K562 (cell line): ENCODE data around the gene VAMP8. TPM values are rescaled to one million over a fixed set of nuclear protein-coding genes. Genes with fewer than 3 reads are reported as not detected.

Source experiments
- ATAC-seq: fragments of 200-7000 bp; cut with Tn5 transposase; 3 replicates; pipeline ENCODE4 v1.9.1; 2020; ENCODE audit warnings: moderate library complexity
- BruUV-seq: library from RNA; stranded (reverse); fragments of 400-500 nt; replicated peaks from 2 replicates; lab custom pipeline; 2021; lab: Mats Ljungman, UMichigan
- CTCF ChIA-PET: fragments of 300-600 bp; formaldehyde crosslinking; extraction: SDS; loops from one replicate; lab custom pipeline; 2021; ENCODE audit warnings: low intra/inter-chr PET ratio; lab: Yijun Ruan, JAX
- POLR2A ChIA-PET: fragments of 300-600, 350-650 bp; sonication (Branson Sonifier 250); formaldehyde crosslinking; extraction: SDS; loops from one replicate; lab custom pipeline; 2021; ENCODE audit warnings: antibody characterized with exemption, inconsistent platforms; lab: Yijun Ruan, JAX
- DNase-seq, 4 experiments: peaks; one replicate each; pipeline versions ENCODE4 v3.0.0 to v3.0.0-alpha.2; 2011 to 2018; ENCODE audit warnings: low spot score in 3 of 4, mixed read lengths in 3 of 4; ENCODE audit errors: extremely low read depth in 1 of 4
- FAIRE-seq: peaks from 2 replicates; lab custom pipeline; 2011; peaks lifted over from hg19 to GRCh38; lab: Jason Lieb, UNC
- H2AFZ ChIP-seq: 2 replicates; pipeline ENCODE4 v1.6.0; 2011; ENCODE audit warnings: low read depth, low read length, control low read depth, inconsistent platforms
- H3K27ac ChIP-seq: fragments of 200-600 bp; 3 replicates; pipeline ENCODE4 v1.8.0; 2011; ENCODE audit warnings: low read depth, mild to moderate bottlenecking, control low read depth, inconsistent platforms, low read length, moderate library complexity, mixed read lengths; ENCODE audit errors: extremely low read depth
- H3K27me3 ChIP-seq, 2 experiments: fragments of 300-600 bp in 1 of 2; 2 replicates in 1 of 2; 3 replicates in 1 of 2; pipeline versions ENCODE4 v1.6.0 to v1.8.0; 2011; ENCODE audit warnings: inconsistent platforms in 2 of 2, low read length in 2 of 2, mild to moderate bottlenecking in 1 of 2, mixed read lengths in 1 of 2, moderate library complexity in 1 of 2; ENCODE audit not compliant: control insufficient read depth in 2 of 2, insufficient read depth in 2 of 2
- H3K36me3 ChIP-seq: fragments of 300-600 bp; 3 replicates; pipeline ENCODE4 v1.8.0; 2011; ENCODE audit warnings: mild to moderate bottlenecking, low read length, inconsistent platforms; ENCODE audit not compliant: control insufficient read depth, insufficient read depth
- H3K4me1 ChIP-seq, 2 experiments: fragments of 200-600 bp in 1 of 2; replicated peaks in 1 of 2; 2 replicates in 1 of 2; 3 replicates in 1 of 2; pipeline versions ENCODE4 v1.5.1 to v1.8.0; 2011; ENCODE audit warnings: inconsistent platforms in 2 of 2, low read length in 2 of 2, mild to moderate bottlenecking in 1 of 2, mixed read lengths in 1 of 2, moderate library complexity in 1 of 2; ENCODE audit not compliant: control insufficient read depth in 2 of 2, insufficient read depth in 2 of 2
- H3K4me2 ChIP-seq: 2 replicates; pipeline ENCODE4 v1.6.1; 2011; ENCODE audit warnings: low read length, control low read depth, inconsistent platforms, mixed read lengths; ENCODE audit not compliant: insufficient read depth
- H3K4me3 ChIP-seq: fragments of 200-600 bp; sonication (generic), shearing (Covaris generic); 2 replicates; pipeline ENCODE4 v1.5.1; 2016; ENCODE audit warnings: control low read depth, inconsistent platforms
- H3K79me2 ChIP-seq: fragments of 200-600 bp; 3 replicates; pipeline ENCODE4 v1.8.0; 2011; ENCODE audit warnings: low read length, inconsistent platforms; ENCODE audit not compliant: control insufficient read depth, insufficient read depth
- H3K9ac ChIP-seq, 2 experiments: 2 replicates each; pipeline versions ENCODE4 v1.6.0 to v1.6.1; 2011; ENCODE audit warnings: low read depth in 2 of 2, low read length in 2 of 2, control low read depth in 1 of 2, inconsistent platforms in 1 of 2, mild to moderate bottlenecking in 1 of 2, mixed read lengths in 1 of 2; ENCODE audit not compliant: insufficient read depth in 1 of 2
- H3K9me1 ChIP-seq: one replicate; pipeline ENCODE4 v1.6.0; 2011; ENCODE audit warnings: inconsistent platforms, mild to moderate bottlenecking, low read length, moderate library complexity; ENCODE audit not compliant: control insufficient read depth, insufficient read depth
- H3K9me3 ChIP-seq: replicated peaks from 2 replicates; pipeline ENCODE4 v1.5.1; 2011; ENCODE audit warnings: low read depth, low read length, inconsistent platforms; ENCODE audit not compliant: control insufficient read depth, insufficient read depth
- H4K20me1 ChIP-seq: replicated peaks from 2 replicates; pipeline ENCODE4 v1.6.1; 2011; ENCODE audit warnings: low read length, inconsistent platforms, mixed read lengths; ENCODE audit not compliant: control insufficient read depth, insufficient read depth
- EP300 ChIP-seq: IDR thresholded peaks from 2 replicates; pipeline ENCODE4 v1.6.1; 2012; ENCODE audit warnings: low read length, improper control_type of control experiment
- EWSR1 ChIP-seq: fragments of 450-650 bp; IDR thresholded peaks from 2 replicates; pipeline ENCODE4 v1.6.1; 2018; ENCODE audit warnings: borderline replicate concordance, mild to moderate bottlenecking, low read depth, moderate library complexity; ENCODE audit not compliant: partially characterized antibody
- GATA2 ChIP-seq: sonication (generic); formaldehyde crosslinking; IDR thresholded peaks from 2 replicates; pipeline ENCODE4 v1.4.0; 2020; ENCODE audit warnings: mild to moderate bottlenecking, missing genetic modification reagents
- HDAC2 ChIP-seq: fragments of 450-650 bp; IDR thresholded peaks from 2 replicates; pipeline ENCODE4 v1.6.1; 2016; ENCODE audit warnings: mild to moderate bottlenecking
- NCOA2 ChIP-seq, 2 experiments: fragments of 450-650 bp; IDR thresholded peaks; 2 replicates each; pipeline ENCODE4 v1.6.1; 2018; ENCODE audit warnings: mild to moderate bottlenecking in 2 of 2, moderate library complexity in 1 of 2; ENCODE audit not compliant: partially characterized antibody in 2 of 2
- SIN3A ChIP-seq, 2 experiments: fragments of 150-350 bp in 1 of 2; IDR thresholded peaks; 2 replicates each; pipeline ENCODE4 v1.6.1; 2011 to 2016; ENCODE audit warnings: borderline replicate concordance in 2 of 2, low read depth in 2 of 2, low read length in 2 of 2, mild to moderate bottlenecking in 2 of 2, moderate library complexity in 2 of 2; ENCODE audit not compliant: control insufficient read depth in 1 of 2
- SMAD3 ChIP-seq: fragments of 450-650 bp; formaldehyde crosslinking; conservative IDR thresholded peaks from 2 replicates; pipeline ENCODE4 v1.4.0; 2020; ENCODE audit warnings: mild to moderate bottlenecking
- TCFL5 ChIP-seq: fragments of 250-450 bp; sonication (Bioruptor Pico); conservative IDR thresholded peaks from 2 replicates; pipeline ENCODE4 v1.6.1; 2021; ENCODE audit warnings: mild to moderate bottlenecking, moderate library complexity, matching md5 sums
- THRB ChIP-seq: fragments of 450-650 bp; formaldehyde crosslinking; conservative IDR thresholded peaks from 2 replicates; pipeline ENCODE4 v1.4.0; 2022; ENCODE audit warnings: mild to moderate bottlenecking, missing genetic modification characterization
- ZNF3 ChIP-seq: fragments of 250-450 bp; sonication (Bioruptor Pico); IDR thresholded peaks from 2 replicates; pipeline ENCODE4 v1.5.0; 2021; ENCODE audit warnings: mild to moderate bottlenecking, moderate library complexity
- WGBS: fragments of 100-300 bp; shearing (Covaris generic); methylation state at CpG from one replicate; pipeline ENCODE4 v1.1.6; 2016; ENCODE audit warnings: low coverage, mixed read lengths; ENCODE audit not compliant: insufficient coverage; ENCODE audit errors: missing lambda C conversion rate; 5-methylcytosine and 5-hydroxymethylcytosine counted together
- in situ Hi-C: fragments of 300-500 bp; cut with MboI; formaldehyde crosslinking; loops from 4 replicates; pipeline ENCODE4 v1.15.0; 2018; ENCODE audit warnings: inconsistent platforms, mixed read lengths
- intact Hi-C: fragments of 100-400 bp; cut with micrococcal nuclease; formaldehyde crosslinking; loops from 2 replicates; pipeline ENCODE4 v1.14.2; 2022
- polyA plus RNA-seq, 8 experiments: library from polyadenylated mRNA; depleted of rRNA in 4 of 8; stranded (reverse) in 5 of 8; unstranded in 3 of 8; fragments of >200 nt; fragmentation: Nextera tagmentation in 2 of 8; fragmentation: Illumina TruSeq in 1 of 8; extraction: Ambion mirVana in 2 of 8; extraction: Trizol in 1 of 8; gene quantifications; 2 replicates each; pipeline versions ENCODE4 v1.2.1 to v1.2.3, GENCODE V29; 2011 to 2014; ENCODE audit warnings: inconsistent platforms in 1 of 8, missing spikeins in 1 of 8
- total RNA-seq, 7 experiments: library from RNA; depleted of rRNA in 6 of 7; stranded (reverse); fragments of >200 nt in 6 of 7; fragmentation: Illumina TruSeq in 2 of 7; extraction: Trizol in 2 of 7; gene quantifications; 2 replicates each; pipeline versions ENCODE4 v1.2.1 to v1.2.3, GENCODE V29; 2011 to 2021; ENCODE audit warnings: low replicate concordance in 1 of 7
- TF ChIP-seq, protein P1 (sequence below): fragments of 450-650 bp; IDR thresholded peaks from 2 replicates; pipeline ENCODE4 v1.6.1; 2016; ENCODE audit warnings: antibody characterized with exemption

The VAMP8 gene
- total and polyA plus RNA-seq, 9 of the 15 experiments (the other 6 are each of a cell fraction or from before 2014, with no cell fraction given): 107 to 571 (median 248) TPM

DNA sequence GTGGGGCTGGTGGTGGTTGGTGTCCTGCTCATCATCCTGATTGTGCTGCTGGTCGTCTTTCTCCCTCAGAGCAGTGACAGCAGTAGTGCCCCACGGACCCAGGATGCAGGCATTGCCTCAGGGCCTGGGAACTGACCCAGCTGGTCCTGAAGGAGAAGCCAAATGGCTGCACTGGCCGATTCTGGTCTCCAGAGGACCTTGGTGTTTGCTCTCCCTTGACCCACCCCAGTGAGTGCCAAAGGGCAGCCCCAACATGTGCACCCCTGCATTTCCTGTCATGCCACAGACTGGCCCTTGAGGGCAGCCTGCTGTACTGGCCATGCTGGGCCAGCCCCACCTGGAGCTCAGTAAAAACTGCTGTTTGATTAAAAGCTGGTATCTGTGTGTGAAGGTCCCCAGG is 15.6 kb downstream of the VAMP8 start:
- in situ Hi-C loops (no loop called here), intact Hi-C loops (no loop called here)
- no TSS peak for BruUV-seq
- H3K4me2 ChIP-seq: no peak overlapping the region
- peaks cover 14% of the 10 kb centered on the region; the same call in 2 of the 3 replicates for H3K36me3 ChIP-seq
- DNase-seq (no peak), FAIRE-seq (no peak), ATAC-seq (no peak)
- H3K4me3 ChIP-seq: no peak overlapping the region
- no peaks in the 10 kb centered on the region for H4K20me1 ChIP-seq
- TF ChIP-seq, protein P1, sequence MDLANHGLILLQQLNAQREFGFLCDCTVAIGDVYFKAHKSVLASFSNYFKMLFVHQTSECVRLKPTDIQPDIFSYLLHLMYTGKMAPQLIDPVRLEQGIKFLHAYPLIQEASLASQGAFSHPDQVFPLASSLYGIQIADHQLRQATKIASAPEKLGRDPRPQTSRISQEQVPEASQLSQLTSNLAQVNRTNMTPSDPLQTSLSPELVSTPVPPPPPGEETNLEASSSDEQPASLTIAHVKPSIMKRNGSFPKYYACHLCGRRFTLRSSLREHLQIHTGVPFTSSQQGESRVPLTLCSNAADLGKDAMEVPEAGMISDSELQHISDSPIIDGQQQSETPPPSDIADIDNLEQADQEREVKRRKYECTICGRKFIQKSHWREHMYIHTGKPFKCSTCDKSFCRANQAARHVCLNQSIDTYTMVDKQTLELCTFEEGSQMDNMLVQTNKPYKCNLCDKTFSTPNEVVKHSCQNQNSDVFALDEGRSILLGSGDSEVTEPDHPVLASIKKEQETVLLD: no peak
- TF ChIP-seq EWSR1 (no peak), SIN3A (IDR thresholded peaks at IDR 0.05; ENCODE audit: borderline replicate concordance in 2 of 2, control insufficient read depth in 1 of 2, low read depth in 2 of 2, low read length in 2 of 2) (no peak), SMAD3 (no peak), GATA2 (no peak), TCFL5 (CRISPR knock-in tag) (no peak), HDAC2 (no peak), ZNF3 (no peak), NCOA2 (IDR thresholded peaks at IDR 0.05; ENCODE audit: partially characterized antibody in 2 of 2) (no peak), EP300 (no peak), THRB (no peak)
- peak overlapping the region in 1 of 2 experiments; percentile 39; a peak in 2 of 4 replicates for H3K9ac ChIP-seq
- CTCF ChIA-PET: no interaction called here
- H2AFZ ChIP-seq: no peak overlapping the region
- H3K4me1 ChIP-seq: peaks cover 18 to 30% of the 10 kb centered on the region in 2 experiments
- H3K79me2 ChIP-seq: peaks cover 28% of the 10 kb centered on the region
- 43% methylated on average over 1 of the region's 3 CpGs for WGBS
- POLR2A ChIA-PET: interaction anchor here (0.6 to 0.8 kb wide), 2 partner anchors 9 to 12 kb away, joined by 3 to 4 read pairs; no protein-coding TSS in a partner anchor
- no peaks in the 10 kb centered on the region for H3K9me3 ChIP-seq
- H3K9me1 ChIP-seq: peaks cover 4% of the 10 kb centered on the region
- H3K27me3 ChIP-seq: no peaks in the 10 kb centered on the region
- no peak overlapping the region for H3K27ac ChIP-seq
